Neural progenitor cell (in vitro differentiated cells): ENCODE results near the gene VWA2. TPM values are rescaled to one million over a fixed set of nuclear protein-coding genes. Genes with fewer than 3 reads are reported as not detected.

Experiments
- DNase-seq: peaks from one replicate; pipeline ENCODE4 v3.0.0-alpha.2; 2016; ENCODE audit warnings: low spot score
- H2AFZ ChIP-seq: fragments of 200-600 bp; sonication (generic); replicated peaks from 2 replicates; pipeline ENCODE4 v1.6.1; 2016; ENCODE audit warnings: antibody characterized with exemption
- H3F3A ChIP-seq: fragments of 200-600 bp; sonication (generic); 2 replicates; pipeline ENCODE4 v1.6.1; 2016; ENCODE audit warnings: antibody characterized with exemption, low read depth
- H3K27ac ChIP-seq: fragments of 200-600 bp; sonication (generic); 2 replicates; pipeline ENCODE4 v1.5.1; 2016; ENCODE audit warnings: mild to moderate bottlenecking
- H3K27me3 ChIP-seq: fragments of 200-600 bp; sonication (generic); 2 replicates; pipeline ENCODE4 v1.6.1; 2016; ENCODE audit warnings: mild to moderate bottlenecking, moderate library complexity
- H3K36me3 ChIP-seq: fragments of 200-600 bp; sonication (generic); 2 replicates; pipeline ENCODE4 v1.5.1; 2016
- H3K4me1 ChIP-seq: fragments of 200-600 bp; sonication (generic); 2 replicates; pipeline ENCODE4 v1.6.1; 2016; ENCODE audit warnings: mixed run types
- H3K4me2 ChIP-seq: fragments of 200-600 bp; sonication (generic); 2 replicates; pipeline ENCODE4 v1.6.1; 2016
- H3K4me3 ChIP-seq: fragments of 200-600 bp; sonication (generic); 2 replicates; pipeline ENCODE4 v1.5.1; 2016
- H3K79me2 ChIP-seq: fragments of 200-600 bp; sonication (generic); 2 replicates; pipeline ENCODE4 v1.6.1; 2016; ENCODE audit warnings: low read depth
- H3K9ac ChIP-seq: fragments of 200-600 bp; sonication (generic); 2 replicates; pipeline ENCODE4 v1.6.1; 2016
- H3K9me3 ChIP-seq: fragments of 200-600 bp; sonication (generic); 2 replicates; pipeline ENCODE4 v1.5.1; 2016; ENCODE audit warnings: low read depth
- H4K20me1 ChIP-seq: fragments of 200-600 bp; sonication (generic); 2 replicates; pipeline ENCODE4 v1.6.1; 2016; ENCODE audit warnings: low read depth
- H3K27ac Mint-ChIP-seq: 3 replicates; pipeline ENCODE4 v1.8.0; 2021; ENCODE audit warnings: mixed read lengths
- H3K27me3 Mint-ChIP-seq: 2 replicates; pipeline ENCODE4 v1.8.0; 2022; ENCODE audit warnings: low read depth, mild to moderate bottlenecking, inconsistent platforms, moderate library complexity, mixed read lengths; ENCODE audit not compliant: insufficient read depth
- H3K36me3 Mint-ChIP-seq: 3 replicates; pipeline ENCODE4 v1.8.0; 2021; ENCODE audit warnings: mixed read lengths
- H3K4me1 Mint-ChIP-seq: 3 replicates; pipeline ENCODE4 v1.8.0; 2021; ENCODE audit warnings: mixed read lengths
- H3K4me3 Mint-ChIP-seq: 3 replicates; pipeline ENCODE4 v1.8.0; 2021; ENCODE audit warnings: mild to moderate bottlenecking, moderate library complexity, mixed read lengths
- H3K9me3 Mint-ChIP-seq: 3 replicates; pipeline ENCODE4 v1.8.0; 2020; ENCODE audit warnings: mixed read lengths
- CTCF ChIP-seq: fragments of 200-600 bp; sonication (generic); IDR thresholded peaks from 2 replicates; pipeline ENCODE4 v1.5.1; 2017; ENCODE audit warnings: antibody characterized with exemption, mild to moderate bottlenecking
- EZH2 ChIP-seq: fragments of 200-600 bp; sonication (generic); IDR thresholded peaks from 2 replicates; pipeline ENCODE4 v1.6.1; 2017; ENCODE audit warnings: antibody characterized with exemption, mild to moderate bottlenecking, moderate library complexity
- EZH2phosphoT487 ChIP-seq: fragments of 200-600 bp; sonication (generic); IDR thresholded peaks from 2 replicates; pipeline ENCODE4 v1.6.1; 2017; ENCODE audit warnings: antibody characterized with exemption
- total RNA-seq: library from RNA; depleted of rRNA; stranded (reverse); fragments of >200 nt; gene quantifications from 2 replicates; pipeline ENCODE4 v1.2.3, GENCODE V29; 2015; ENCODE audit warnings: low replicate concordance

Gene VWA2
- total RNA-seq, 1 donor from 2014 or later, result not detected

- Mint-ChIP-seq H3K4me1 (no peaks in the 10 kb centered on the region), H3K36me3 (no peaks in the 10 kb centered on the region), H3K4me3 (no peak overlapping the region), H3K27me3 (peaks cover 5% of the 10 kb centered on the region), H3K27ac (no peak overlapping the region), H3K9me3 (peaks cover 3% of the 10 kb centered on the region)
- Histone ChIP-seq H3K27ac (no peak overlapping the region), H3K9me3 (no peaks in the 10 kb centered on the region), H3K9ac (no peak overlapping the region), H4K20me1 (no peaks in the 10 kb centered on the region), H3F3A (no peaks in the 10 kb centered on the region), H3K4me2 (no peak overlapping the region), H2AFZ (no peak overlapping the region), H3K27me3 (no peaks in the 10 kb centered on the region), H3K4me3 (no peak overlapping the region), H3K4me1 (no peaks in the 10 kb centered on the region), H3K79me2 (no peaks in the 10 kb centered on the region), H3K36me3 (no peaks in the 10 kb centered on the region)
- no peak for DNase-seq
- TF ChIP-seq EZH2, result no peak
- TF ChIP-seq CTCF, result no peak
- no peak for TF ChIP-seq EZH2phosphoT487
Observed at GRCh38 chr10:114271779-114272167, 32.7 kb downstream of the VWA2 start.

GRCh38 chr10:114272696-114273095 is 33.6 kb downstream of the VWA2 start:
- no peaks in the 10 kb centered on the region for H3K36me3 ChIP-seq
- no peaks in the 10 kb centered on the region for H3F3A ChIP-seq
- Mint-ChIP-seq H3K36me3 (no peaks in the 10 kb centered on the region), H3K27ac (no peak overlapping the region), H3K27me3 (peaks cover 5% of the 10 kb centered on the region), H3K4me1 (no peaks in the 10 kb centered on the region), H3K9me3 (peaks cover 3% of the 10 kb centered on the region), H3K4me3 (no peak overlapping the region)
- DNase-seq, result no peak
- H3K27ac ChIP-seq, result no peak overlapping the region
- TF ChIP-seq CTCF (no peak), EZH2phosphoT487 (no peak), EZH2 (no peak)
- H3K9ac ChIP-seq, result no peak overlapping the region
- H3K4me3 ChIP-seq, result no peak overlapping the region
- H3K4me1 ChIP-seq, result no peaks in the 10 kb centered on the region
- no peak overlapping the region for H3K4me2 ChIP-seq
- no peak overlapping the region for H2AFZ ChIP-seq
- H4K20me1 ChIP-seq, result no peaks in the 10 kb centered on the region
- H3K9me3 ChIP-seq, result no peaks in the 10 kb centered on the region
- no peaks in the 10 kb centered on the region for H3K27me3 ChIP-seq
- no peaks in the 10 kb centered on the region for H3K79me2 ChIP-seq

- no peaks in the 10 kb centered on the region for H3K4me1 ChIP-seq
- no peak overlapping the region for H3K4me3 ChIP-seq
- no peaks in the 10 kb centered on the region for H3F3A ChIP-seq
- H3K4me2 ChIP-seq, result no peak overlapping the region
- no peak for TF ChIP-seq EZH2phosphoT487
- TF ChIP-seq CTCF, result no peak
- no peak for TF ChIP-seq EZH2
- Mint-ChIP-seq H3K9me3 (peaks cover 3% of the 10 kb centered on the region), H3K36me3 (no peaks in the 10 kb centered on the region), H3K27ac (no peak overlapping the region), H3K4me3 (no peak overlapping the region), H3K27me3 (peaks cover 7% of the 10 kb centered on the region), H3K4me1 (no peaks in the 10 kb centered on the region)
- H3K9me3 ChIP-seq, result no peaks in the 10 kb centered on the region
- no peak for DNase-seq
- no peaks in the 10 kb centered on the region for H4K20me1 ChIP-seq
- H3K9ac ChIP-seq, result no peak overlapping the region
- no peak overlapping the region for H2AFZ ChIP-seq
- H3K36me3 ChIP-seq, result no peaks in the 10 kb centered on the region
- H3K27me3 ChIP-seq, result no peaks in the 10 kb centered on the region
- no peak overlapping the region for H3K27ac ChIP-seq
- H3K79me2 ChIP-seq, result no peaks in the 10 kb centered on the region
Observed at GRCh38 chr10:114273910-114274309, 34.9 kb downstream of the VWA2 start.
